GM18505 (cell line): ENCODE results near the gene ABCA6.
"Not testable (repeated sequence)": the region's sequence is repeated elsewhere in the genome, so short reads cannot be mapped to it uniquely, and the experiment has no call there.

Experiments
- ATAC-seq: cut with Tn5 transposase; IDR thresholded peaks from one replicate; pipeline ENCODE4 v1.9.1; 2021; ENCODE audit not compliant: unreplicated experiment
- POLR2A ChIP-seq: IDR thresholded peaks from 4 replicates; pipeline ENCODE4 v1.6.1; 2011; ENCODE audit warnings: borderline replicate concordance; ENCODE audit not compliant: insufficient read depth, insufficient read length; ENCODE audit errors: extremely low read depth

Gene ABCA6

GRCh38 chr17:69078864-69079263, 62.8 kb downstream of the ABCA6 start:
- ATAC-seq, result no peak
- no peak for TF ChIP-seq POLR2A

- no peak for TF ChIP-seq POLR2A
- ATAC-seq, result no peak
These were observed 65.9 kb downstream of the ABCA6 start for GRCh38 chr17:69075823-69076222.

- ATAC-seq, result not testable (repeated sequence)
These were observed 68.3 kb downstream of the ABCA6 start for GRCh38 chr17:69073392-69073791.

GRCh38 chr17:69072803-69073256, 68.9 kb downstream of the ABCA6 start:
- ATAC-seq, result not testable (repeated sequence)

- not testable (repeated sequence) for ATAC-seq
These were observed 70.5 kb downstream of the ABCA6 start for GRCh38 chr17:69071233-69071586.

- not testable (repeated sequence) for ATAC-seq
These were observed 71.1 kb downstream of the ABCA6 start for GRCh38 chr17:69070378-69071232.

GRCh38 chr17:69069226-69069750, 72.4 kb downstream of the ABCA6 start:
- no peak for ATAC-seq
- TF ChIP-seq POLR2A, result no peak

- ATAC-seq, result no peak
- TF ChIP-seq POLR2A, result no peak
These were observed 74.2 kb downstream of the ABCA6 start for GRCh38 chr17:69067274-69068047.

- TF ChIP-seq POLR2A, result no peak
- no peak for ATAC-seq
These were observed 75.2 kb downstream of the ABCA6 start for GRCh38 chr17:69066482-69066881.

GRCh38 chr17:69065113-69065512, 76.6 kb downstream of the ABCA6 start:
- ATAC-seq, result no peak

GRCh38 chr17:69064476-69064875, 77.2 kb downstream of the ABCA6 start:
- TF ChIP-seq POLR2A, result no peak
- no peak for ATAC-seq

More at GRCh38 chr17:69065113-69065512, 76.6 kb downstream of the ABCA6 start:
- no peak for TF ChIP-seq POLR2A

- no peak for TF ChIP-seq POLR2A
- ATAC-seq, result no peak
These were observed 77.7 kb downstream of the ABCA6 start for GRCh38 chr17:69064001-69064400.

- no peak for ATAC-seq
- TF ChIP-seq POLR2A, result no peak
These were observed 78.7 kb downstream of the ABCA6 start for GRCh38 chr17:69062860-69063581.
